MCF 10A (cell line): ENCODE results near the gene WDR43. TPM values are rescaled to one million over a fixed set of nuclear protein-coding genes. Genes with fewer than 3 reads are reported as not detected.
A peak's percentile ranks its signal among the peaks of the same experiment; 100 is the strongest.

Experiments used
- BruUV-seq: library from RNA; stranded (reverse); fragments of 400-500 nt; replicated peaks from 2 replicates; lab custom pipeline; 2021; lab: Mats Ljungman, UMichigan
- CTCF ChIA-PET: fragments of 300-600 bp; sonication (Branson Sonifier 250); formaldehyde crosslinking; extraction: SDS; loops from one replicate; lab custom pipeline; 2021; ENCODE audit warnings: antibody characterized with exemption, inconsistent platforms; lab: Yijun Ruan, JAX
- POLR2A ChIA-PET: fragments of 300-600, 350-650 bp; sonication (Branson Sonifier 250); formaldehyde crosslinking; extraction: SDS; loops from one replicate; lab custom pipeline; 2020; ENCODE audit warnings: antibody characterized with exemption, inconsistent platforms; lab: Yijun Ruan, JAX
- DNase-seq: peaks from one replicate; pipeline ENCODE4 v3.0.0-alpha.2; 2018; ENCODE audit not compliant: unreplicated experiment
- H3K27ac Mint-ChIP-seq: one replicate; pipeline ENCODE4 v1.8.0; 2022; ENCODE audit warnings: mild to moderate bottlenecking, low read depth, mixed read lengths; ENCODE audit not compliant: unreplicated experiment
- H3K27me3 Mint-ChIP-seq: one replicate; pipeline ENCODE4 v1.8.0; 2022; ENCODE audit warnings: mixed read lengths; ENCODE audit not compliant: insufficient read depth, unreplicated experiment
- H3K36me3 Mint-ChIP-seq: one replicate; pipeline ENCODE4 v1.8.0; 2022; ENCODE audit warnings: mild to moderate bottlenecking, moderate library complexity, mixed read lengths; ENCODE audit not compliant: insufficient read depth, unreplicated experiment
- H3K4me1 Mint-ChIP-seq: one replicate; pipeline ENCODE4 v1.8.0; 2022; ENCODE audit warnings: mixed read lengths; ENCODE audit not compliant: insufficient read depth, unreplicated experiment
- H3K4me3 Mint-ChIP-seq: one replicate; pipeline ENCODE4 v1.8.0; 2022; ENCODE audit warnings: mild to moderate bottlenecking, moderate library complexity, mixed read lengths; ENCODE audit not compliant: unreplicated experiment
- H3K9me3 Mint-ChIP-seq: one replicate; pipeline ENCODE4 v1.8.0; 2022; ENCODE audit warnings: mixed read lengths; ENCODE audit not compliant: unreplicated experiment
- CTCF ChIP-seq: fragments of 200-600 bp; IDR thresholded peaks from one replicate; pipeline ENCODE4 v1.8.0; 2022; ENCODE audit warnings: antibody characterized with exemption, mild to moderate bottlenecking; ENCODE audit not compliant: unreplicated experiment
- intact Hi-C: fragments of 100-400 bp; cut with micrococcal nuclease; formaldehyde crosslinking; loops from 2 replicates; pipeline ENCODE4 v1.14.1; 2022
- total RNA-seq: library from RNA; stranded (reverse); gene quantifications from 2 replicates; pipeline ENCODE4 v1.2.3, GENCODE V29; 2022

Gene WDR43
- total RNA-seq, 1 experiment from 2014 or later: 160 TPM

GRCh38 chr2:28902584-28902983 is 8.1 kb downstream of the WDR43 start:
- no TSS peak for BruUV-seq
- TF ChIP-seq CTCF: no peak
- POLR2A ChIA-PET: interaction anchor here (0.6 to 1.2 kb wide), 3 partner anchors 19 to 397 kb away, joined by 3 read pairs; partner anchors contain the start of gene TRMT61B
- H3K4me1 Mint-ChIP-seq: peaks cover 39% of the 10 kb centered on the region
- H3K36me3 Mint-ChIP-seq: peaks cover 62% of the 10 kb centered on the region
- H3K9me3 Mint-ChIP-seq: no peaks in the 10 kb centered on the region
- no peaks in the 10 kb centered on the region for H3K27me3 Mint-ChIP-seq
- intact Hi-C loops: no loop called here
- no peak overlapping the region for H3K27ac Mint-ChIP-seq
- H3K4me3 Mint-ChIP-seq: no peak overlapping the region
- CTCF ChIA-PET: interaction anchor here (0.7 kb wide), 2 partner anchors 139 to 1049 kb away, joined by 3 to 4 read pairs; no protein-coding TSS in a partner anchor
- no peak for DNase-seq

GRCh38 chr2:28904295-28904694 is 9.8 kb downstream of the WDR43 start:
- Mint-ChIP-seq H3K4me1 (peaks cover 27% of the 10 kb centered on the region), H3K9me3 (no peaks in the 10 kb centered on the region), H3K4me3 (no peak overlapping the region), H3K27ac (no peak overlapping the region), H3K36me3 (peaks cover 78% of the 10 kb centered on the region), H3K27me3 (no peaks in the 10 kb centered on the region)
- intact Hi-C loops: no loop called here
- ChIA-PET POLR2A (interaction anchor here (0.7 to 4.6 kb wide), 5 partner anchors 9 to 337 kb away, joined by 3 to 56 read pairs (median 9); partner anchors contain the start of genes TRMT61B and WDR43), CTCF (interaction anchor here (0.7 kb wide), 1 partner anchor 83 kb away, joined by 3 read pairs; no protein-coding TSS in a partner anchor)
- no peak for TF ChIP-seq CTCF
- peak; percentile 36 for DNase-seq
- no TSS peak for BruUV-seq

- intact Hi-C loops: no loop called here
- Mint-ChIP-seq H3K9me3 (no peaks in the 10 kb centered on the region), H3K36me3 (peaks cover 84% of the 10 kb centered on the region), H3K4me1 (peaks cover 25% of the 10 kb centered on the region), H3K27me3 (no peaks in the 10 kb centered on the region), H3K4me3 (no peak overlapping the region), H3K27ac (peak overlapping the region; percentile 0)
- ChIA-PET CTCF (interaction anchor here (0.7 kb wide), 1 partner anchor 83 kb away, joined by 3 read pairs; no protein-coding TSS in a partner anchor), POLR2A (interaction anchor here (0.7 to 4.6 kb wide), 5 partner anchors 9 to 338 kb away, joined by 3 to 56 read pairs (median 9); partner anchors contain the start of genes TRMT61B and WDR43)
- no peak for DNase-seq
- TF ChIP-seq CTCF: no peak
- BruUV-seq: no TSS peak
Observed at GRCh38 chr2:28904802-28905457, 10.5 kb downstream of the WDR43 start.

DNA sequence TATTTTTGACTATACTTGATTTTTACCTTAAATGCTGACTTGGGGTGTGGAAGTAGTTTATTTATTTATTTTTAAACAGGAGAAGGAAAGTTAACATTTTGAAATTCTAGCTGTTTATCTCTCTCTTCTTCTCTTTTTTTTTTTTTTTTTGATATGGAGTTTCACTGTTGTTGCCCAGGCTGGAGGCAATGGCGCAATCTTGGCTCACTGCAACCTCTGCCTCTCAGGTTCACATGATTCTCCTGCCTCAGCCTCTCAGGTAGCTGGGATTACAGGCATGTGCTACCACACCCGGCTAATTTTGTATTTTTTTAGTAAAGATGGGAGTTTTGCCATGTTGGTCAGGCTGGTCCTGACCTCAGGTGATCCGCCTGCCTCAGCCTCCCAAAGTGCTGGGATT is 11.1 kb downstream of the WDR43 start:
- peaks cover 25% of the 10 kb centered on the region for H3K4me1 Mint-ChIP-seq
- H3K9me3 Mint-ChIP-seq: no peaks in the 10 kb centered on the region
- no peak overlapping the region for H3K4me3 Mint-ChIP-seq
- TF ChIP-seq CTCF: no peak
- no peaks in the 10 kb centered on the region for H3K27me3 Mint-ChIP-seq
- ChIA-PET CTCF (no interaction called here), POLR2A (interaction anchor here (1.6 to 4.6 kb wide), 2 partner anchors 10 to 35 kb away, joined by 10 to 56 read pairs; partner anchors contain the start of genes TRMT61B and WDR43)
- DNase-seq: no peak
- BruUV-seq: no TSS peak
- H3K36me3 Mint-ChIP-seq: peaks cover 90% of the 10 kb centered on the region
- intact Hi-C loops: no loop called here
- H3K27ac Mint-ChIP-seq: peak overlapping the region; percentile 0
